GM18873 (cell line): ENCODE data around the gene PRKG1.
"Not testable (repeated sequence)": the region's sequence is repeated elsewhere in the genome, so short reads cannot be mapped to it uniquely, and the experiment has no call there.

Experiments
- ATAC-seq: cut with Tn5 transposase; IDR thresholded peaks from one replicate; pipeline ENCODE4 v1.9.1; 2021; ENCODE audit warnings: mild to moderate bottlenecking, moderate library complexity, moderate number of reproducible peaks; ENCODE audit not compliant: unreplicated experiment, low FRiP score

The PRKG1 gene

GRCh38 chr10:51669041-51669440, 594.8 kb downstream of the PRKG1 start:
- no peak for ATAC-seq

GRCh38 chr10:51672039-51672535, 597.8 kb downstream of the PRKG1 start:
- no peak for ATAC-seq

DNA sequence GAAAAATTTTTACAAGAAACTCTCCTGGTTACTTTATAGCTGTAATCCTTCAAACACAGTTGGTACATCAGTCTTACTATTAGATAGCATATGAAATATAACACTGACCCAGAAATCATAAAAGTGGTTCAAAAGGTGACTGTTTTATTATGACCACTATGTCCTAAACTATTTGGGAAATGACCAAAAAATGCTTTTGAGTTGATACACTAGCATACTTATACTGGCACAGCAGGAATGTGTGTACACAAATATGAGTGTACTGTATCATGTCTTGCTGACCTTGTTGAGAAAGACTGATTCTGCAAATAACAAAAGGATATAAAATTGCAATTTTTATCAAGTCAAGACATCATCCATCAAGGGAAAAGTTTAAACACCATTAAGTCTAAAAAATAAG, 600.8 kb downstream of the PRKG1 start:
- no peak for ATAC-seq

DNA sequence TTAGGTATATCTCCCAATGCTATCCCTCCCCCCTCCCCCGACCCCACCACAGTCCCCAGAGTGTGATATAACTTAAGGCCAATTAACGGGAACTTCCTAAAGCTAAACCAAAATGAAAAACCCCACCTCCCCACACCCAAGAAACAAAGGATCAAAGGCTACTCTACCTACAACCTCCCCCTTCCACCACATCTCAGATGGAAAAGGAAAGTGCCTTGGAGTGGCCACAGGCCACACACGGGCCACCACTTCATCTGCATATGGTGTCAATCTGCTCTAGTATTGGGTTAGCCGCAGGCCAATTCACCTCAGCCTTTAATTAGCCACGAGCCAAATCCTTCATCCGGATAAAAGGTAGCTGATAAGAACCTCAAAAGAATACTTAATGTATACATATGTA, 605.6 kb downstream of the PRKG1 start:
- no peak for ATAC-seq

DNA sequence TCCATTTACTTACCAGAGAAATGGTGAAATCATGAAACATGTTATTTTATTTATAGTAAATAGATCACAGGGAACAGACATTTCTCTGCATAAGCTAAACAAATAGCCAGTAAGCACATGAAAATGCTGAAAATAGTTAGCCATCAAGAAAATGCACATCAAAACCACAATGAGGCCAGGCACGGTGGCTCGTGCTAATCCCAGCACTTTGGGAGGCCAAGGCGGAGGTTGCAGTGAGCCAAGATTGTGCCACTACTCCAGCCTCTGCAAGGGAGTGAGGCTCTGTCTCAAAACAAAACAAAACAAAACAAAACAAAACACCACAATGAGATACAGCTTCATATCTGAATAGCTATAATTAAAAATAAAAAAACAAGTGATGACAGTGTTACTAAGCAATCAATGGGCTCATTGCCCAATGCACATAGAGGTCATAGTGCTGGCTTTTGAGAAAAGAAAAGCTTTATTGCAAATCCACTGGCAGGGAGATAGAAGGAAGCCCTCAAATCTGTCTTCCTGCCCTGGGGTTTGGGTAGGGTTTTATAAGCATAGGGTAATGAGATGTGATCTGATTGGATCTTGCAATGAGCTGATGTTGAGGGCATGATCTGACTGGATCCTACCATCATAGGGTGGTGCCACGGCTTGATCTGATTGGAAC, 608.9 kb downstream of the PRKG1 start:
- no peak for ATAC-seq

DNA sequence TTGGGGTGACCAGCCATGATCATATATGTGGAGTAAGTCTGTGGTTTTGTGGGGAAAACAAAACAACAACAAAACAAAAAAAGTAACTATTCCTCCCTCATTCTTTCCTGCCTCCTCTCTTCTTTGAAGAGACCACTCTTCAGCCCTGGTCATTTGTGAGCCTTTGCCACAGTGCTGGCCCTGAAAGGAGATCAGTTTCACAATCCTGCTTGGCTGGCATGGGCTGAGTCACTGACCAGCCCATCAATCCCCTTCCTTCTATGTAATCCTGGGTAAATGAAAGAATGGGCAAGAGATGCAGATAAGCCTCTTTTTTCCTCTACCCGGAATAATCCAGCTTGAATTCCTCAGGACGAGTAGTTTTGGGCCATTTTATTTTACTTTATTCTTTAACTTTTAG, 611.5 kb downstream of the PRKG1 start:
- ATAC-seq, result no peak

DNA sequence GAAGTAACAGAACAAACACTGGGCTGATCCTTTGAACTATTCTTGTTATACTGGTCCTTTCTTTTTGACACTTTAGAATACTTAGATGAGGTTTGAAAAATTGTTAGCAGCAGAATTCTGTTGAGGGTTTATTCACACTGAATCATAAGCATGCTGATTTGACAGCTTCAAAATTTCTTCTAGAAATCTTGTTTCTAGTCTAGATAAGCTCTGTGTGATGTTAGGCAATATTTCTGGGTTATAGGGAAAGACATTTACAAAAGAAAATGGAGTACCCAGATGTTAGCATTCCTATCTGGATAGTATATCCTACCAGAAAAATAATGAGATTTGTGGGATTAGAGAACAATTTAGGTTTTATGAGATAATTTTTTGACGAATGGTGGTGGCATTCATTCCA, 613.0 kb downstream of the PRKG1 start:
- no peak for ATAC-seq

- ATAC-seq, result not testable (repeated sequence)
Measured at GRCh38 chr10:51688826-51689225, 614.5 kb downstream of the PRKG1 start.

DNA sequence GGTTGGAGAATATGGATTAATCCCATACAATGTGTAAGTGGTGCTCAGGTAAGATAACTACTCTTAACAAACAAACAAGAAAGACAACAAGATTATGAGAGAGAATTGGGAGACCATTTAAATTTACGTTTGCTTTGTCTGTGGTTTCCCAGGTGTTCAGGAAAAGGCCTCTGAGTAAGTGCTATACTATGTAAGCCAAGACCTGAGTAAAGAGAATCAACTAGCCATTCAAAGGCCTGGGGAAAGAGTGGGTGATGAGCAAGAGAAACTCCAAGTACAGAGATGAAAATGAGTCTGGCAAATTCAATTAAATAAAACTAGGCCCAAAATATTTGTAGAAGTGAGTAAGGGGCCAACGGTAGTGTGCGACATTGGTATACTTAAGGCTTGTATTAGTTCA, 615.2 kb downstream of the PRKG1 start:
- no peak for ATAC-seq

GRCh38 chr10:51691135-51691534, 616.8 kb downstream of the PRKG1 start:
- ATAC-seq, result no peak

GRCh38 chr10:51694086-51694768, 619.9 kb downstream of the PRKG1 start:
- no peak for ATAC-seq

GRCh38 chr10:51696251-51696650, 622.0 kb downstream of the PRKG1 start:
- no peak for ATAC-seq

DNA sequence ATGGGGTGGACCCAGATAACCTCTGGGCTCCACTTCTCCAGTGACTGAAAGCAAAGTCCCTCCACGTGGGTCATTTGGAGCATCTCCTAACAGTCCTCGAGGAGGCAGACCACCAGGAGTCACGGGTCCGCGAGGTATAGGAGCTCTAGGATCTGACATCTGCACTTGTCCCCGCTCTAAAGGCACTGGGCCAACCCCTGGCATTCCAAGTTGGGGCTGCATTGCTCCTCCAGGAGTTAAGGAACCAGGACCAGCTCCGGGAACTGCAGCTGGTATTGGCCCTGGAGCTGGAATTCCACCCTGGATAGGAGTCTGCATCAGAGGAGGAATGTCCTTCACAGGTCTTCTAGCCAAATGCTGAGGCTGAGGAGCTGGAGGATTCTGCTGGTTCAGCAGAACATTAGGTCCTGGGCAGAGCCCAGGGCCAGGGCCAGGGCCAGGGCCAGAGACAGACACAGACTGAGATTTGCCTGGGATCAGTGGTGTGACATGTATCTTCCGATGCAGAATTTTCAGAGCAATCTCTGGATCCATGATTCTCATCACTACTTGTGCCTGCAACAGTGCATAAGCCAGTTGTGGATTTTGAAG, 624.3 kb downstream of the PRKG1 start:
- ATAC-seq, result no peak

- peak; percentile 31 for ATAC-seq
Measured at GRCh38 chr10:51699145-51699474, 624.8 kb downstream of the PRKG1 start.

- ATAC-seq, result peak; percentile 89
Measured at GRCh38 chr10:51699475-51700227, 625.4 kb downstream of the PRKG1 start, which contains the start of gene CSTF2T. CSTF2T (minus strand) TSS chr10:51699595; CDS start chr10:51699549, 46 bp downstream.

- no peak for ATAC-seq
Measured at GRCh38 chr10:51700228-51700817, 626.0 kb downstream of the PRKG1 start.

GRCh38 chr10:51705774-51706173, 631.5 kb downstream of the PRKG1 start:
- ATAC-seq, result no peak

DNA sequence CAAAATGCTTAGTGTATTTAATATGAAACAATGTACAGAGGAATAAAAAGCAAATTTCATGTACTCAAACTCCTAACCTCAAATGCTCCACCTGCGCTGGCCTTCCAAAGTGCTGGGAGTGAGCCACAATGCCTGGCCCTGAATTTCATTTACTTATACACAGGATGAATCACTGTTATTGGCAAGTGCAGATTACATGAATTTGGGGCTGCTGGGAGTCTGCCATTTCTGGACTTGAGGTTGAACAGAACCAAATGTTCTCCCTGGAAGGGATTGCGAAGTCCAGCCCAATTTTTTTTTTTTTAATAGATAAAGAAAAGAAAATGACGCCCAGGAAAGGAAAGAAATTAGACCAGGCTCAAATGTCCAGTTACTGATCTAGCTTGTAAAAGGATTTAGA, 631.9 kb downstream of the PRKG1 start:
- no peak for ATAC-seq

- no peak for ATAC-seq
Measured at GRCh38 chr10:51707392-51707791, 633.1 kb downstream of the PRKG1 start.

- ATAC-seq, result no peak
Measured at GRCh38 chr10:51707821-51708424, 633.6 kb downstream of the PRKG1 start.
